GM19239 (cell line): ENCODE data around the gene RYR1.
"Not testable (repeated sequence)": the region's sequence is repeated elsewhere in the genome, so short reads cannot be mapped to it uniquely, and the experiment has no call there.

Experiments used
- DNase-seq: peaks from one replicate; pipeline ENCODE4 v3.0.0; 2011; ENCODE audit warnings: low spot score; ENCODE audit not compliant: insufficient read length
- FAIRE-seq: peaks from 2 replicates; lab custom pipeline; 2011; peaks lifted over from hg19 to GRCh38; lab: Jason Lieb, UNC

RYR1 gene

GRCh38 chr19:38452430-38453366 is 19.2 kb downstream of the RYR1 start:
- FAIRE-seq (no peak), DNase-seq (no peak)

- no peak for FAIRE-seq
- DNase-seq: no peak
These were observed 20.1 kb downstream of the RYR1 start for GRCh38 chr19:38453596-38453995.

- DNase-seq: no peak
- no peak for FAIRE-seq
These were observed 21.5 kb downstream of the RYR1 start for GRCh38 chr19:38455031-38455430.

- no peak for DNase-seq
These were observed 23.7 kb downstream of the RYR1 start for GRCh38 chr19:38457202-38457601.

GRCh38 chr19:38457690-38458405 is 24.4 kb downstream of the RYR1 start:
- no peak for DNase-seq
- FAIRE-seq: no peak

More at GRCh38 chr19:38457202-38457601, 23.7 kb downstream of the RYR1 start:
- FAIRE-seq: no peak

- FAIRE-seq: no peak
- DNase-seq: no peak
These were observed 25.5 kb downstream of the RYR1 start for GRCh38 chr19:38458991-38459390.

GRCh38 chr19:38463365-38463764 is 29.9 kb downstream of the RYR1 start:
- DNase-seq (no peak), FAIRE-seq (no peak)

- DNase-seq: no peak
- FAIRE-seq: no peak
These were observed 31.1 kb downstream of the RYR1 start for GRCh38 chr19:38464421-38465082.

GRCh38 chr19:38466050-38466449 is 32.6 kb downstream of the RYR1 start:
- FAIRE-seq: no peak
- no peak for DNase-seq

- FAIRE-seq: no peak
- DNase-seq: no peak
These were observed 34.3 kb downstream of the RYR1 start for GRCh38 chr19:38467541-38468525.

- no peak for FAIRE-seq
- no peak for DNase-seq
These were observed 35.7 kb downstream of the RYR1 start for GRCh38 chr19:38469151-38469550.

- FAIRE-seq (no peak), DNase-seq (no peak)
These were observed 37.4 kb downstream of the RYR1 start for GRCh38 chr19:38470788-38471480.

- not testable (repeated sequence) for DNase-seq, FAIRE-seq
These were observed 39.2 kb downstream of the RYR1 start for GRCh38 chr19:38472725-38473124.

GRCh38 chr19:38473201-38473600 is 39.7 kb downstream of the RYR1 start:
- DNase-seq: no peak
- no peak for FAIRE-seq

- FAIRE-seq (no peak), DNase-seq (no peak)
These were observed 41.7 kb downstream of the RYR1 start for GRCh38 chr19:38475176-38475575.

- DNase-seq (no peak), FAIRE-seq (no peak)
These were observed 44.9 kb downstream of the RYR1 start for GRCh38 chr19:38478273-38478971.

GRCh38 chr19:38482496-38482895 is 49.0 kb downstream of the RYR1 start:
- FAIRE-seq (no peak), DNase-seq (no peak)

GRCh38 chr19:38483016-38483630 is 49.6 kb downstream of the RYR1 start:
- FAIRE-seq (no peak), DNase-seq (no peak)
